NCI-H748 (cell line): ENCODE results near the gene MBIP.
"Not testable (repeated sequence)": the region's sequence is repeated elsewhere in the genome, so short reads cannot be mapped to it uniquely, and the experiment has no call there.

Experiments
- DNase-seq: peaks from one replicate; lab custom pipeline; 2025; ENCODE audit not compliant: unreplicated experiment; lab: John Stamatoyannopoulos, UW

Gene MBIP, protein sequence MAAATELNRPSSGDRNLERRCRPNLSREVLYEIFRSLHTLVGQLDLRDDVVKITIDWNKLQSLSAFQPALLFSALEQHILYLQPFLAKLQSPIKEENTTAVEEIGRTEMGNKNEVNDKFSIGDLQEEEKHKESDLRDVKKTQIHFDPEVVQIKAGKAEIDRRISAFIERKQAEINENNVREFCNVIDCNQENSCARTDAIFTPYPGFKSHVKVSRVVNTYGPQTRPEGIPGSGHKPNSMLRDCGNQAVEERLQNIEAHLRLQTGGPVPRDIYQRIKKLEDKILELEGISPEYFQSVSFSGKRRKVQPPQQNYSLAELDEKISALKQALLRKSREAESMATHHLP

DNA sequence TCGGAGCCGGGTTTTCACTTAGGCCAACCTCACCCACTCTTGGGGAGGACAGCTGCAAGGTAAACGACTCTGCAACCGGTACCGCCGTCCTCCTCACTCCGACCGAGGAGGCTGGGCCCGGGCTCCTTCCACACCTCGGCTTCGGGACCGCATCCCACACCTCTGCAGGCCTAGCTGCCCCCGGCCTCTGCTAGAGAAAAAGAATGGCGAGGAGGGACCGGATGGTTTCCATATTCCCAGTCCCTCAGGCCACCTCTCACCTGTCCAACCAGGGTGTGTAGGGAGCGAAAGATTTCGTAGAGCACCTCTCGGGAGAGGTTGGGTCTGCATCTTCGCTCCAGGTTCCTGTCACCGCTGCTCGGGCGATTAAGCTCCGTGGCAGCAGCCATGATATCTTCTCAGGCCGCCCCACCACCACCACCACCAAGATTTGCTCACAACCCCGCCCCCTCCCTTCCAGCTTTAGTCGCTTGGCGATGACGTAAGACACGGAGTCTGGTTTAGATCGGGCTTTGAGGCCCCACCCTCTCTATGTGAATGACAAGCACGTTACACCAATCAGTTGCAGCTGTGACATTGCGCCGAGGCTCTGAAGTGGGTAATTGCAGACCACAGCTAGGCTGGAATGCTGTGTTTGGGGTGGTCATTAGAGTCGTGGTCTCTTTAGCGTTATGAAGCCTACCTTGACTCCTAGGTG is at the start of gene MBIP:
Gene MBIP (minus strand): TSS at position 438 of the 697 bp plus-strand sequence. CDS start 49 bp downstream, at position 389.
- DNase-seq, result peak; percentile 99

DNA sequence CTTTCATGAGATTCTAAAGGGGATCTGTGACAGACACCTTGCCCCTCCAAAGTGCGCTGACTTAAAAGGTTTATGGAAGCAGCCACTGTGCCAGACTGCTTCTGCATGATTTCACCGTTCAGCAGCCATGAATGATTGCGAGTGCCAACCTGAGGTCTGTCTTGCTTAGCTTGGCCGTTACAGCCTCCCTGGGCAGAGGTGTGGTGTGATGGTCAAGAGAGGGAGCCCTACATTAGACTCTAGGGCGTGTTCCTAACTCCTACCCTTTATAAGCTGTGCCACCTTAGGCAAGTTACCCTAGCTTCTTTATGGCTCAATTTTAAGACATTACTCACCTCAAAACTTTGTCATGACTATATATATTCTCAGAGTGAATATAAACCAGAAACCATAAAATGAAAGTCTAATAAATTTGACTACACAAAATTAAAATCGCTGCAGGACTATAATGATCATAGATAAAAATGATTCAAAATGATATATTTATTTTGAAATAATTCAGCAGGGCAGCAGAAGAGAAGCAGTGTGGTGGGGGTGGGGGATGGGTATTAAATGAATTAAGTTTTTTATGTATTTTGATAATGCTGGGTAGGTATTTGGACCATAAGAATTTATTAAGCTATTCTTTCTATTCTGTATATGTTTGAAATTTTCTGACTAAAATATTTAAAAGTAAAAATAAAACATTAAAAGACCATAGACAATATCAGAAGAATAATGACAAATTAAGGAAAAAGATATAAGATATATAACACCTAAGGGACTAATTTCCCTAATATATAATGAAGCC is 47.7 kb upstream of the MBIP start:
- DNase-seq, result peak; percentile 93

DNA sequence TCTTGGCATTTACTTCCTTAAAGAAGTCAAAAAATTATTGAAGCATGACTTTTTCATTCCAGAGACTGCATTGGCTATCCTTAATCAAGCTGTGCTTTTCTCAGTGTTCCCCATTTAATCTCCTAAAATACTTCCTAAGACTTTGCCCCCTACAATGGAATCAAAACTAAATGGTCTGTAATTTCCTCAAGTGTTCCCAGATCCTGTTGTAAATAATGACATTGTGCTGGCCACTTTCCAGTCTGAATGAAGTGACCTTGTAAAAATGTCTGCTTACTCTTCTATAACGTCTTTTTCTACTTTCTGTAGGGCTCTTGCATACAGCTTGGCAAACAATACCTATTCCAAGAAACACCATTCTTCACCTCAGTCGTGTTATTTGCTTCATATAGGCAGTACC is 45.3 kb upstream of the MBIP start:
- DNase-seq, result peak; percentile 47

DNA sequence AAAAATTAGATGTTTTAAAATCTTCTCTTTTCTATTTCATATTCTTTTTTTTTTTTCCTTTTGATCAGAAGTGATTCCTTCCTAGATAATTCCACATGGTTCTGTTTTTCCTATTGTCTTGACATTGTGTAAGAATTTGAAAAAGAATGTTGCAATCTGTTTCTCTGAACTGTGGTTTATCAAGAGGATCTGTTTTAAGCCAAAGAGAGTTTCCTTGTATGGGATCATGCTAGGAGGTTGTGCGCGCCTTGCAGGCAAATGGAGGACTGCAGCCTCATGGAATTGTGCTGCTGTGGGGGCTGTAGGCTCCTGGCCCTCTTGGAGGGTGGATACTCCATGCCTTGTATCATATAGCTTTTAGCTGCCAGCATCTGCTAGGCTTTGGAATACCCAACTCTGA is 43.3 kb upstream of the MBIP start:
- DNase-seq, result no peak

DNA sequence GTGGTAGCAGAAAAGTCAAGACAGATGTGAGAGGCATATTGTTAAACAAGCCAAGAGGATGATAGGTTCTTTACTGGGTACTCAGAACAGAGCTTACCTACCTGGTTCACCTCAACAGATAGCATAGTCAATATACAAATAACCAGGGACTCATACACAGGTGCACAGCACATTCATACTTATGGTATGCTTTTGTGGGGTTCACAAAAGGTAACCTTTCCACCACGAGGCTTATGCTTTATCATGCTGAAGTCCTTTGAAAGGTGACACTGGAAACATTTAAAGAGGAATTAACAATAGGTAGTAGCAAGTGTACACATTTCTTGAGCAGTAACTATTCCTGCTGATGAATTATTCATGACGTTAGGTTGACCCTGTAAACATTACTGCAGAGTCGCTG is 42.2 kb upstream of the MBIP start:
- peak; percentile 20 for DNase-seq

DNA sequence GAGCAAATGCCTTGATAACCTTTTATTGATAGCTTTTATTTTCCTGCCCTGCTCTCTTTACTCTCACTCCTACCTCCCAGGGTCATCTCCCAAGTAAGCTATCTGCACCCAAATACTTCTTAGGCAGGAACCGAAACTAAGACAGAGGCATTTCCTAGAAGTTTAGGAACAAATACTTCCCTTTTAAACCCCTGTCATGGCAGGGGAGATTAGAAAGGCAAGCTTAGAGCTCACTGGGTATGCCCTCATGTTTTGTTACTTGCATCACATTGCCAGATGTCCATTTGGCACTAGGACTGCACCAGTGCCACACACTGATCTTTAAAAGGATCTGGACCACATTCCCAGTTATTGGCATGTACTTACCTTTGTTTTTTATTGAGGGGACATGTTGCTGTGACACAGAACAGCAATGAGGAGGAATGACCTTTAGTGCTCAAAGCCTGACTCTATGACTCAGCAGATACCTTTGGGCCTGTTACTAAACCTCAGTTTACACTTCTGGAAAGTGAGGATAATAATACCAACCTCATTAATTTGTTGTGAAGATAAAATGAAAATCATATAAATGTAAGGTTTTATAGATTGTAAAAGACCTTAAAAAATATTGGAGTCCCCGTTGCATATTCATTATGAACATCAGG is 40.9 kb upstream of the MBIP start:
- no peak for DNase-seq

DNA sequence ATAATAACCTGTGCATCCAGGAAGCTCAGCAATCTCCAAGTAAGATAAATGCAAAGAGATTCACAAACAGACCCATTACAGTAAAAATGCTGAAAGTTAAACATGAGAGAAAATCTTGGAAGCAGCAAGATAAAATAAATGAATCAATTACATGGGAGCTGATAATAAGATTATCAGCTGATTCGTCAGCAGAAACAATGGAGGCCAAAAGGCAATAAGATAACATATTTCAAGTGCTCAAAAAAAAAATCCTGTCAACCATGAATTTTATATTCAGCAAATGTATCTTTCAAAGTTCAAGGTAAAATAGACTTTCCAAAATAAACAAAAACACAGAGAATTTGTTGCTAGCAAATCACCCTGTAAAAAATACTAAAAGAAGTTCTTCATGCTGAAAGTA is 36.4 kb upstream of the MBIP start:
- peak; percentile 9 for DNase-seq

DNA sequence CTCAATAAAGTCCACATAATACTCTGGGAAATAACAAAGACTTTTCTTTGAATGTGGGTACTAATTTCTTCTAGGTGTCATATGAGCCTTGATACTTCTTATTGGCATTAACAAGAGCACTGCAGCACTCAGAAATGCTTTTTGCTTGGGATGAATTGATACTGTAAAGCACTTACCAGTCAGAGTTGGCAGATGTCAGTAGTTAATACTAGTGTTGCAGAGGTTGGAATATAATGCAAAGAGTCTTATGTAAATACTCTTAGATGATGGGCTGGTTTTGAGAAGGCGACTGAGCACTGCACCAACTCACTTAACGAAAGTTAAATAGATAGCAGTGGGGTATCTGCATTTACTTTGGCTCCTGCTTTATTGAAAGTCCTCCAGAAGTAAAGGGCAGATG is 25.6 kb upstream of the MBIP start:
- peak; percentile 97 for DNase-seq

DNA sequence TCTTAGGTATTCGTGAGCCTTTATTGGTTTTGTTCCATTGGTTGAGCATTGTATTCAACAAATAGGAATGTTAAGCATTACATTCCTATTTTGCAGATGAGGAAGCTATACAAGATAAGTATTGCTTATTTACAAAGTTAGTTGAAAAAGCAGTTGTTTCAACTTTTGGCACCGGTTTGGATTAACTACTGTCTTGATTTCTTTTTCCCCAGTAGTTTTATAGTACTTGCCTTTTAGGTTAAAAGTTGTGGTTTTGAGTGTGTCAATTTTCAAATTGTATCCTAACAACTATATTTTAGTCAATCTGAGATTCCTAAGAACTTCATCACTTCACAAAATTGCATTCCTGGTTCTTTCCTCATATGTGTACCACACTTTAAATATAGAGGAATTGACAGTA is 23.8 kb upstream of the MBIP start:
- no peak for DNase-seq

DNA sequence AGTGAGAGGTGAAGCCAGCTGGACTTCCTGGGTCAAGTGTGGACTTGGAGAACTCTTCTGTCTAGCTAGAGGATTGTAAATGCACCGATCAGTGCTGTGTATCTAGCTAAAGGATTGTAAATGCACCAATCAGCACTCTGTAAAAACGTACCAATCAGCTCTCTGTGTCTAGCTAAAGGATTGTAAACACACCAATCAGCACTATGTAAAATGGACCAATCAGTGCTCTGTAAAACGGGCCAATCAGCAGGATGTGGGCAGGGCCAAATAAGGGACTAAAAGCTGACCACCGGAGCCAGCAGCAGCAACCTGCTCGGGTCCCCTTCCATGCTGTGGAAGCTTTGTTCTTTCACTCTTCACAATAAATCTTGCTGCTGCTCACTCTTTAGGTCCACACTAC is 21.4 kb upstream of the MBIP start:
- not testable (repeated sequence) for DNase-seq

DNA sequence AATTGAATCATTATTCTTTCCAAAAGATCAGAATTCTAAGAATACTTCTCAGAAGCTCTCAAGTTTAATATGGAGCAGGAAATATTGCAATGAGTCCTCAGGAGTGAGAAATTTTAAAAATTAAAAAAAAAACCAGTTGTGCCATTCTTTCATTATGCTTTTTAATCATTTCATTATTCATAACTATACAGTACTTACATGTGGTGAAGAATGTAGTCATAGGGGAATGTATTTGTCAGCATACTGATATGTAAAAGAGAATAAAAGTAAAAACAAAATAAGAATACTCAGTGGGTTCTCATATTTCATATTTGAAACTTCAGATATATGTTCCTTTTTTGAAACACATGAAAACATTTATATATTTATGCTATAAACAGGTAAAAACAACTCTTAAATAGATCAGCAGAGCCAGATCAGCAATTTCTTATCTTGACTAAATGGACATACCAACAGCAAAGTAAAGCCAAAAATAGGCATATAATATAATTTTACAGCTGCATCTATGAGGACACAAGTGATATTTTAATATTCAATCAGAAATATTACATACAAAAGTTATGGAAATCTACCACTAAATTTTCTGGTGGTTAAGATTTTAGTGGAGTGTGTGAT is 19.9 kb upstream of the MBIP start:
- no peak for DNase-seq

DNA sequence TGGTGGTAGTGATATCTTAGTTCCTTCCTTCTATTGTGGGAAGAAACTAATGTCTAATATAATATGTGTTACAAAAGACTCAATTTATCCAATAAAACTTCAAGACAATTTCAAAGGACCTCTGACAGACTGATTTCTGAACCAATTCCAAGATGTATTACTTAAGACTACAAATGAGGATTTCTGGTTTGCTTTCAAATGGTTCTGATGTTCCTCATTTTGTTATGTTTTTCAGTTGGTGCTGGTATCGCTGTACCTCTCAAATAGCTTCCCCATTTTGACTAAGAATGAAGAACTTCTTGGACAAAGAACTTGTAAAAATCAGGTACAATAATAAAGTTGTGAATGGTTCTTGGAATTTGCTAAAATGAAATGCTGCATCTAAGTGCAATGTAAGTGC is 19.4 kb upstream of the MBIP start:
- no peak for DNase-seq

DNA sequence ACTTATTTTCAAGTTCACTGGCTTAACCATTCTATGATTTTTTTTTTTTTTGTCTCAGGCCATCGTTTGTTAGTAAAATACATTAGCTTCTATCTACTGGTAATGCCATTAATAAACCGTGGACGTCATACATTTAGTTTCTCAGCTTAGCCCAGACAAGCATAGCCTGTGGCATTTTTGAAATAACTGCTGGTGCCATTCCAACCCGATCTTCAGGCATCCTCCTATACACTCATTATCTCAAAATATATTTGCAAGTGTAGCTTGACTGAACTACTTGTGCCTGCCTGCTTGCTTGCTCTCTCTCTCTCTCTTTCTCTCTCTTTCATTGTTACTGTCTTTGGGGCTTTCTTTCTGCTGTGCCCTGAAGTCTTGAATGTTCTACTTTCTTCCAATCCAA is 12.7 kb upstream of the MBIP start:
- DNase-seq, result no peak

DNA sequence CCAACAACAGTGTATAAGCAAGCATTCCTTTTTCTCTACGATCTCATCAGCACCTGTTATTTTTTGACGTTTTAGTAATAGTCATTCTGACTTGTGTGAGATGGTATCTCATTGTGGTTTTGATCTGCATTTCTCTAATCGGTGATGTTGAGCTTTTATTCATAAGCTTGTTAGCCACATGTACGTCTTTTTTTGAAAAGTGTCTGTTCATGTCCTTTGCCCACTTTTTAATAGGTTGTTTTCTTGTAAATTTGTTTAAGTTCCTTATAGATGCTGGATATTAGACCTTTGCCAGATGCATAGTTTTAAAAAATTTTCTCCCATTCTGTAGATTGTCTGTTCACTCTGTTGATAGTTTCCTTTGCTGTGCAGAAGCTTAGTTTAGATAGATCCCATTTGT is 7.1 kb upstream of the MBIP start:
- not testable (repeated sequence) for DNase-seq

DNA sequence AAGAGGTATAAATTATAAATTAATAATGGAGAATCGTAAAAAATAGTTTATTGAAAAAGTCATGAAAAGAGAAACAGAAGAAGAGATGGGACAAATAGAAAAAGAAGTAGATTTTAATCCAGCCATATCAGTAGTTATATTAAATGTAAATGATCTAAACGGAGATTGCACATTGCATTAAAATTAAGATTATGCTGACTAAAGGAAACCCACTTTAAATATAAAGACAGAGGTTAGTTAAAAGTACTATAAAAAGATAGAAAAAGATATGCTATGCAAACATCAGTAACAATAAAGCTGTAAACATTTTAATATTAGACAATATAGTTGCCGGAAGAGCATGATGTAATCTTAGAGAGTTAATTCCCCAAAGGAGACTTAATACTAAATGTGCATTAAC is 5.4 kb upstream of the MBIP start:
- no peak for DNase-seq

DNA sequence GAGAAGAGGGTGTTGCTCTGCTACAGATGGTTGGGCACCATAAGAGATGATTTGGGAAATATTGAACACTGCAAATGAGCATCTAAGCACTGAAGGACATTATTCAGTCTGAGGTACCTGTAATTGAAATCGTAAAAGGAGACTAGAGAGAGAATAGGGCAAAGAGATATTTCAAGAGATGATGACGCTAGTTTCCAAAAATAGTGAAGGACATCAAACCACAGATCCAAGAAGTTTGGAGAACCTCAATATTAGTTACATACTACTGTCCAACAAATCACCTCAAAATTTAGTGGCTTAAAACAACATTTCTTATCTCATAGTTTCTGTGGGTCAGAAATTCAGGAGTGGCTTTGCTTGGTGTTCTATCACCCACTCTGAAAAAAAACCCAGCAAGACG is 4.5 kb upstream of the MBIP start:
- DNase-seq, result no peak

DNA sequence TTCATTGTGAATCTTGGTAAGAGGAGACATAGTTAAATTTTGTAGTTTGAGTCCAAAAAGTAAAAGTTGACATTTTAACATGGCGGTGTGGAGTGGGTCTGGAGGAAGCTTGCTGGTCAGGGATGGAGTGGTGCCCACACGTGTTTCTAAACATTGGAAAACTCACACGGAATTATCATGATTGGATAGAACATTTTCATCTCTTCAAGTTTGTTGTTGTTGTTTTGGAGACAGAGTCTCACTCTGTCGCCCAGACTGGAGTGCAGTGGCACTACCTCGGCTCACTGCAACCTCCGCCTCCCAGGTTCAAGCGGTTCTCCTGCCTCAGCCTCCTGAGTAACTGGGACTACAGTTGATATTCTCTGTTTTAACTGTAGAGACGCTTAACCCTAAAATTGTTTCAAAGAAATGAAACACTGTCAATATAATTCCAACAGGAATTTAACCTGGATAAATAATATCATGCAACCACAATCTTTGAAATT is 502 bp upstream of the MBIP start:
- no peak for DNase-seq

DNA sequence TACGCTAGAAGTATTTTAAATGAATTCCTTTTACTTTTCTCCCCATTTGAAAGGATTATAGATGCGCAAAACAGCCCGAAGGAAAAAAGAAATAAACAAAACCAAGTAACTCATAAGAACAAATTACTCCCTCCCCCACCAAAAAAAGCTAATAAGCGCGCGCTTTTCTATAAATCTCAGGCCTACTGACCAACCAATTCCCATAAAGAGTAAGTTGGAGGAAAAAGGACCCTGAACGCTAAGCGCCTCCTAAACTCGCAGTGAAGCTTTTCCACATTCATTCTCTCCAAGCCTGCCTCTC is 588 bp downstream of the MBIP start:
- peak; percentile 81 for DNase-seq

DNA sequence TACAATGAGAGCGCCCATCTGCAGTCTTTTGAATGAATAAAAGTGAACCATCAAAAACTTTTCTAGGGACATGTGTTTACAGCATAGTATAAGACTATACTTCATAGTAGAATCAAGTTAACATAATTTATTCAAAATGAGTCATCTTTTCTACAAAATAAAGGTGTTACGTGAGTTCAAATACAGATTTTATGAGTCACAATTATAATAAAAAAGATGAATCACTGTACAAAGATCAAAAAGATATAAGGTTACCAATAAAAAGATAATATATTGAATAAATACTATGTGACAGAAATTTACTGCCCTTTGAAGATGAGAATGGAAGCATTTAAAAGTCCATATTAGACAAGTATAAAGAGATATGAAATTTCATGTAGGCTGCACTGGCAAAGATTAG is 2.8 kb downstream of the MBIP start:
- no peak for DNase-seq

DNA sequence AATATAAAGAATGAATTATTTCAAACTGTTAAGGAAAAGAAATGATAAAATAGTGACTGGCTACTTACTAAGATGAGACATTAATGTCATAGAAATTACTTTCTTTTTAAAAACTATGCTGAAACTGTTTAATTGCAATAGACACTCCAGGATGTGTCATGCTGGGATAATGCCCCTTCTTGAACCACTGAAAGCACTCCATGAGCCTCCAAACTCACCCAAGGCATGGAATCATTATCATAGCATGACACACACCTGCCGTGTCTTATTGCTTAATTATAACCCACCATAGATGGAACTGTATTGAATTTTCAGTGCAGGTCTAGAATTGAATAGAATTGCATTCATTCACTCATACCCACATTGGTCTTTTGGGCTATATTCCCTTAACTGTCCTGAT is 4.3 kb downstream of the MBIP start:
- peak; percentile 93 for DNase-seq
